Activated CD8-positive, alpha-beta memory T cell treated with anti-CD3 and anti-CD28 coated beads, Interleukin-2, amount 50 U/mL, for 24 hours (primary cell): Measurements from ENCODE around the gene TMEM126B.

Experiments used
- DNase-seq: peaks from one replicate; pipeline ENCODE4 v3.0.0-alpha.2; 2020; ENCODE audit errors: extremely low read depth

The TMEM126B gene

GRCh38 chr11:85682330-85683305, 54.2 kb downstream of the TMEM126B start:
- DNase-seq, result peak; percentile 28

- DNase-seq, result no peak
Measured at GRCh38 chr11:85685125-85685819, 56.9 kb downstream of the TMEM126B start.

- no peak for DNase-seq
Measured at GRCh38 chr11:85685820-85686459, 57.5 kb downstream of the TMEM126B start, which contains the start of gene CCDC89. Gene CCDC89, minus strand, starts transcription at chr11:85686195. Its CDS starts 65 bp downstream, at chr11:85686130.
